IPS DF 4.7 (cell line): ENCODE results near the gene CARMIL1.

Experiments
- DNase-seq: peaks from one replicate; pipeline ENCODE4 v3.0.0-alpha.2; 2013; ENCODE audit warnings: low spot score; ENCODE audit errors: extremely low read depth

The CARMIL1 gene

DNA sequence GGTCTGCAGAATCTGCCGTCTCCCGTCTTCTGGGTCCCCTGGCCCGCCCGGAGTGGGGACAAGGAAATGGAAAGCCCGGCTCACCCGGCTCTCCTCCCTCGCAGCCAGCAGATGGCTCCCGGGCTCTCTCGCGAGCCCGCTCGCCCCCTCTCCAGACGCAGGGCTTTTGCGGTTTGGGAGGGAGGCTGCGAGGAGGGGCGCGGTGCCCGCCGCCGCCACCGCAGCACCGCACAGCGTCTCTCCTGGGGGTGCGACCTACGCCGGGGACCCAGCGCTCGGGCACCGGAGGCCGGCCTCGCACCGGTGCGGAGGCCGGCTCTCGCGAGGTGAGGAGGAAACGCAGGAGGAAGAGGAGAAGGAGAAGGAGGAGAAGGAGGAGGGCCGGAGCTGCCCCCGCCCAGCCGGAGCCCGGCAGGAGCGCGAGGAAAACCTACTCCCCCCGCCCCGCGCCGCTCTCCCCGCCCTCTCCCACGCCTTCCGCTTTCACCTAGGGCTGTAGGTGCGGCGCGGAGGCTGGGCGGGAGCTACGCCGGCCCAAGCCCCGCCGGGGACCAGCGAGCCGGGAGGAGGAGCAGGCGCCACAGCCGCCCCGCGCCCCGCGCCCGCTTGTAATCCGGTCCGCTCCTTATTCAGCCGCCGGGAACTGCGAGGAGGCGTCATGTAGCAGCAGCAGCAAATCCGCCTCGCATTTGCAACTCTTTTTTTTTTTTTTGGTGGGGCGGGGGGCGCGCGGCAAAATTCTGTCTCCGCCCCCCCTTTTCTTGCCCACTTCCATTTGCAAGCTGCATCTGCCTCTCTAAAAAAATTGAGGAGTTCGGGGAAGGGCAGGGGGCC, at the start of gene CARMIL1:
CARMIL1 (plus strand) TSS at position 461 of the 834 bp plus-strand sequence. CDS start 422 bp downstream, outside the sequence.
- DNase-seq: no peak

DNA sequence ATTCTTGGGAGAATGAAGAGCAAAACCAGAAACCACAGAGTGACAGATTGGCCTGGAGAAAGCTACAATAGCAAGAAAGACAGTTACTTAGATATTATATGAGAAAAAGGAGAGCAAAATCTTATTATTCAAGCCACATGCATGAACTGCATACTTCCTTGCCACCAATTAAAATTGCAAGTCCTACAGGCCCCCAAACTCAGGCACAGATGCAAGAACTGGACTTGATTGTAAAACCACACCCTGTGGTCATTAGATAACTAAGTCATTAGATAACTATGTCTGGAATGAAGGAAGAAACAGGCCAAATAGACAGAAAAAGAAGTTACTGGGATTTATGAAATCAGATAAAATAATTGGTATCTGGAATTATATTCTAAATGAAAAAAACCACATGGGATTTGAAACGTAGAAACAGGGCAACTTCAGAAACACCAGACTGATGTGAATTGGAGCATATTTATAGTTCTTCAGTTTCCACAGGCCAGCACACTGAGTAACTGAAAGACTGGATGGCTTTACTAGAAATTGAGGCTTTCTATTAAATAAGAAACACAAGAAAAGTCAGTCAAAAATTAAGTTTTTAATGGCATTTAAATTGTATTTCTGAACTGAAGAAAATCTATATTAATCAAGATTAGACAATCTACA, 49.4 kb upstream of the CARMIL1 start:
- DNase-seq: no peak

DNA sequence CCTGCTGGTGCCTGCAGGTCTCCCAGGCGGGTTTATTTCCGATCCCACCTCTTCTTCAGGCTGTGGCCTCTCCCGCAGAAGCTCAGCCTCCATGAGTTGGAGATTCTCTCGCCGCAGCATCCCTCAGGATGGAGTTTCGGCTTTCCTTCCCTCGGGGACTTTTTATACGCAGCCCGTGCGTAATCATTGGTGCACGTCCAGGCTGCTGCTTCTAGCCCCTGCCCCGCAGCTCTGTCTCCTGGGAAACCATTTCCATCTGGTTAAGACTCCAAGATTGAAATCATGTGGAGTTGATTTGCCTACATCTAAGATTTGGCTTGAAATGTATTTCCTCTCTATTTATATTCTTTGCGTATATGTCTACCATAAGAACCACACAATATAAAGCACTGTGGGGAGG, 46.7 kb upstream of the CARMIL1 start:
- DNase-seq: no peak

DNA sequence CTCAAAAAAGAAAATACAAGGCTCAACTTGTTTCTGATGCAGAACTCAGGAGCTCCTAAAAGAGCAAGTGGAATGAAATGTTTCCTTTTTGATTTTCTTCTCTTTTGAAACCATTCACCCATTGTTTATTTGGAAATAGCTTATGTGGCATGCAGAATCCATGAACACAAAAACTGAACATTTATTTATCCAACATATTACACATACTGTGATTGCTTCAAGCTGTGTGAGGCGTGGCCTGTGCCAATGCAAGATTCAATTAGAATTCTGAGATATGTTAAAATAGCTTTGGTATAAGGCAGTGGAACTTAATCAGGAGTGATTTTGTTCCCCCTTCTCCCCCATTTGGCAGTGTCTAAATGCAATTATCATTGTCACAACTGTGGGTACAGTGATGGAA, 45.9 kb upstream of the CARMIL1 start:
- no peak for DNase-seq

DNA sequence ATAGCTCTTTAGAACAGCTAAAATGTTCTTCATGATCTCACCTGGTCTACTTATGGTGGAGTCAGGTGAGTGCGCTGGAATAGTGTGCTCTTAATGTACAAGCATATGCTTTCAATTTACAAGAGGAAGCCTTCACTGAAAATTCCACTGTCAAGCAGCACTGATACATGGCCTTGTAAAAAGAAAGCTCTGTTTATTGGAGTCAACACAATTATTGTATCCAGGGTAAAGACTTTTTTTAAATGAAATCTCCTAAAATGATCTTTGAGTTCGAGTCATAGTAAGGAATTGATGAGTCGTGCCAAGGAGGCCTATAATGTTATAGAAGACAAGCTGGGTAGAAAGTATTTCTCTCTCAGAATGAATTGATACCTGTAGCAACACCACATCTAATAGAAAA, 41.6 kb upstream of the CARMIL1 start:
- DNase-seq: no peak

DNA sequence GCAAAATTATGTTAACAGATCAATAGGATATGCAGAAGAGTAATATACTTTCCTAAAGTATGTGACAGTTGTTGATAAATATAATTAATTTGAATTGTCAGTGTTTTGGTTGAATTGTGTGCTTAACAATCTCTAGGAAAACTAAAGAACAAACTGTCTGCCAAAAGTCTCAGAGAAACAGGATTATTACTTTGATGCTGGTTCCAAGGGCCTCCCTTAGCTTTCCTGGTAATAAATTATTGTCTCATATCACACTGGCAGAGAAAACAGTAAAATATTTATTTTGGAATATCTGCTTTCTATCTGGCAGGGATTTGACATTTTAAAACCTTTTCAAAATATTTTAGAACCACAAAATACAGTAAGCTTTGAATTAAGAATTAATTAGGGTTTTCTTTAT, 40.1 kb upstream of the CARMIL1 start:
- DNase-seq: no peak

DNA sequence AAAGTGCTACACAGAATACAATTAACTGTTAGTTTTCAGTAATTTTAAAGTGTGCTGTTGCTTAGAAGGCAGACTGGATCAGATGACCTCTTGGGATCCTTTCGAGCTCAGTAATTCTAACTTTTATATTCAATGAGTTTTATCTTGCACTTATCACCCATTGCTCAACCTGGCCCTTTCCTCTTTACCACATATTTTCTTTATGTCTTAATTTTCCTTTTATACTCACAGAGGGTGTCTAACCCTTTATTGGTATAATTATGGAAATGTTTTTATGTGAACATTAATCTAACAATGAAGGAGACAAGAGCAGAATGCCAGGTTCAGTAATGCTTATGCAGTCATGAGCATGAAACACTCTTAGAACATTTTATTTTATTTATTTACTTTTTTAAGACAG, 39.7 kb upstream of the CARMIL1 start:
- no peak for DNase-seq

DNA sequence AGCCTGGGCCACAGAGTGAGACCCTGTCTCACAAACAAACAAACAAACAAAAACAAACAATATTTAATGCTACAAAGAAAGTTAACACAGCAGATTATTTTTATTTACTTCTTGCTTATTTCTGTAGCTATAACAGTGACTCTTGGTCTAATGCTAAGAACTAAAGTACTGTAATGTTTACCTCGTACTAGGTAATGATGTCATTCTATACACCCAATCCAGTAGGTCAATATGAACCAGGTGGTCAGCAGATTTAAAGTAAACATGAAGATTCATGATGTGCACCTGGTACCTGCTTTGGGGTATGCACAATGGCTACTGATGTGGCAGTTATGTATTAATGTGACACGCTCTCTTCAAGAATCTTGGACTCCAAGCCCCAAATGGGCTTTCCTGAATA, 36.6 kb upstream of the CARMIL1 start:
- DNase-seq: no peak

DNA sequence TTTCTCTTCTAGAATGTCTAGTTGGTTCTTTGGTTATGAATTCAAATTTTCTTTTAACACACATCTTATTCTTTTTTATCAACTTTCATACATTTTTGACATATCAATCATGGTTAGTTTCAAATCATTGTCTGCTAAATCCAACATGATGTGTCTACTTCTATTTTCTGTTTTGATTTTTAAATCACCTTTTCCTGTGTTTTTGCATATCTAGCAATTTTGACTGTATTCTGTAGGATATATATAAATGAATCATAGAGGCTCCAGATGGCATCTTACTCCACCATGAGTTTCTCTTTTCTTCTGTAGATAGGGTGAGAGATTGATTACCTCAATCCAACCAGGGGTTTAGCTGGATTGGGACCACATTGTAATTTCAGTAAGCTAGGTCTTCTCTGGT, 34.3 kb upstream of the CARMIL1 start:
- DNase-seq: no peak

DNA sequence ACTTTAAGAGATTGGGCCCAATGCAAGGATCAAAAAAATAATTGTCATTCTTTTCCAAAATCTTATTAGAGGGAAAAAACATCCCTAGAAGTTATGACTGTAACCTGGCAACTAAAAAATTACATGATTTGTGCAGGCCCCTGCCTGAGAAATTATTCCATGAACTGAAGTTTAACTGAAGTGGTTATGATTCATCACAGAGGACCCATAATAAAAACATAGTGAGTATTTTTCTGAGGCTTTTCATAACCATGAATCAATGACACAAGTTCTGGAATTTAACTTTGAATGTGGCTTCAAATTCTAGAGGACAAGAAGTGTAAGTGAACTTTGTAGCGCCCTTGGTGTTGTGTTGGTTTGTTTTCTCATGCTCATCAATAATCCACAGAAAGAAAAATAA, 31.1 kb upstream of the CARMIL1 start:
- DNase-seq: no peak

DNA sequence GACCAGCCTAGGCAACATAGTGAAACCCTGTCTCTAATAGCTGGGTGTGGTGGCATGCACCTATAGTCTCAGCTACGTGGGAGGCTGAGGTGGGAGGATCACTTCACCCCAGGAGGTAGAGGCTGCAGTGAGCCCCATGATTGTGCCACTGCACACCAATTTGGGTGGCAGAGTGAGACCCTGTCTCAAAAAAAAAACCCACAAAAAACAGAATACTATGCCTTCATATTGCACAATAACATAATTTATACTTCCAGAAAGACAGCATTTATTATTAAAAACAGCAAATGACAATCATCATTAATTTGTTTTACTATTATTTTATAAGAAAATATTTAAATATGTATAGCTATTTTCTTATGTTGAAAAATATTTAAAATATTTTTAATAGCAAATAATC, 30.0 kb upstream of the CARMIL1 start:
- no peak for DNase-seq

DNA sequence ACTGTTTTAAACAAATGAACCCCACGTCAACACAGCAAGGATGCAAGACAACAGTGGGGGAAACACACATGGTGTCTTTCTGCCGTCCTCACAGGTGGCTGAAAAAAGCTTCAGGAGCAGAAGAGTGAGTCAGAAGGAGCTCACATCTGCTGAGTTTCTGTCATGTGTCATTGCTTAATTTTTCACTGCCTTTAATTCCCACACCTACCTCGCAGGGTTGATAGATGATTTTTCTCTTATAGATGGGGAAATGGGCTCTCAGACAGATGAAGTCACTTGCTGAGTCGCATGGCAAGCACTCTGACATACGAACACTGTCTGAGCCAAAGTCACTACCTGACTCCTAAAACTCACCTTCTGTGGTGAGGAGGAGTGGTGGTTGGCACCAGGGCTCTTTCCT, 28.3 kb upstream of the CARMIL1 start:
- DNase-seq: no peak

DNA sequence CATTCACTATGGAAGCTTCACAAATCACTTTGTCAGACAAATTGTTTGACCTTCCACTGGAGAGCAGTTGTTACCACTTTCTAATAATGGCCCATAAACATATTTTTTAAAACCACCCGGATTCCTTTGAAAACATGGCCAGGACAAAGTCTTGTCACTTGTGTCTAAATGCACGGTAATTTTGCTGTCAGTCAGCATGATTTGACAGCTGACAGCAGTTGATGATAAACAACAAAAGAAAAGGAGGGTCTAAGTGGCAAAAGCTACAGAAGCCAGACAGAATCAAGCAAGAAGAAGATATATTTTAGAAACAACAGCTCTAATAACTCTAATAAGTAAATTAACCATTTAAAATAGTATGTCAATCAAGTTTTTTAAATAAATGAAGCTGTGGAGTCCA, 27.7 kb upstream of the CARMIL1 start:
- no peak for DNase-seq

DNA sequence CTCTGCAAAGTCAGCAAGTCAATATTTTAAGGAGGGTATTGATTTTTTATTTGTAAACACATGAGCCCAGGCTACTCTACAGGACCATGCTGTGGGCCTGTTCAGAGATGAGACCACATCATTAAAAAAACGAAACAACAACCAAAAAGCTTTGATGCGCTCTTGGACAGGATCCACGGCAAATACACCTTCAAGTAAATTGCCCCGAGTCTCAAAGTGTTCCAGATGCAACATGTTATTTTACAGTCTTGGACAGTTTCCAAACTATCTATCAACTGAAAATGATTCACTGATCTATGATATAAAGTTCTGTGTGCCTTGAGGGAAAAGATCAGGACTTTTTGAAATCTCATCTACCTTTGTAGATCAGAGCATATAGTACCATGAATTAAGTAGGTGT, 25.8 kb upstream of the CARMIL1 start:
- DNase-seq: no peak

DNA sequence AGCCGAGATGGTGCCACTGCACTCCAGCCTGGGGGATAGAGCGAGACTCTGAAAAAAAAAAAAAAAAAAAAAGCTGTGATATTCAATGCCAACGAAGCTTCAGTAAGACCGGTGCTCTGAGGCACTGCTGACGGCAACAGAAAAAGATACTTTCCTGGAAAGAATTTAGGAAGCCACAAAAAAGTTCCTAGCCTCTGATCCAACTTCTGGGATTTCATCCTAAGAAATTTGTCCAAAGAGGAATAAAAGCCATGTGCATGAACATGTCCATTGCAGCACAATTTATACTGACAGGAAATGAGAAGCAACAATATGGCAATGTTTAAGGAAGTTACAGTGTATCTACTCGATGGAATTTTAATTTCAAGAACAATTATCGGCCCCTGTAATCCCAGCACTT, 24.5 kb upstream of the CARMIL1 start:
- DNase-seq: no peak

DNA sequence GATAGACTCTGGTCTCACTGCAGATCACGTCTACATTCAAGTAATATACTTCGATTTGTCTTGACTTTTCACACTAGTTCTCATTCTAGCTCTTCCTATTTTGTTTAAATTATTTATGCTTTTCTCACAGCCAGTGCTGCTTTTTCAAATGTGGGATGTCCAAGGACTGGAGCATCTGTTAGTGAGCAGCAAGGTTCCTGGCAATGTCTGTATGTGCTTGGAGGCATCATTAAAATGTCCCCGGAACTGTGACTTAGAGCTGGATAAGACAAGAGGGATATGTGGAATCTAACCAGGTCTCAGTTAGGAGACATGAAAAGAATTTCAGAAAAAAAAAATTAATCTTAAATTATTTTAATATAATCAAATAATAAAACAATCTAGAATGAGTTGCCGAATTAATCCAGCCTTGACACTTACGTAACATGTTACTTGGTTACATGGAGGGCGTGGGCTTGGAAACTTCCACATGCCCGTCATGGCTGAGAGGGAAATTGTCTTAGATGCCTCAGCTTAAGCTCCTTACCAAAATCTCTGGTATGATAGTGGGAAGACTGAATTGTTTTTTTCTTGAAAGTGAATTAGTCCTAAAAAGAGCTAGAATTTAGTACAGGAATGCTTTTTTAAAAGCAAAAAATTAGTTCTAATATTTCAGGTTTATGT, 21.4 kb upstream of the CARMIL1 start:
- no peak for DNase-seq

DNA sequence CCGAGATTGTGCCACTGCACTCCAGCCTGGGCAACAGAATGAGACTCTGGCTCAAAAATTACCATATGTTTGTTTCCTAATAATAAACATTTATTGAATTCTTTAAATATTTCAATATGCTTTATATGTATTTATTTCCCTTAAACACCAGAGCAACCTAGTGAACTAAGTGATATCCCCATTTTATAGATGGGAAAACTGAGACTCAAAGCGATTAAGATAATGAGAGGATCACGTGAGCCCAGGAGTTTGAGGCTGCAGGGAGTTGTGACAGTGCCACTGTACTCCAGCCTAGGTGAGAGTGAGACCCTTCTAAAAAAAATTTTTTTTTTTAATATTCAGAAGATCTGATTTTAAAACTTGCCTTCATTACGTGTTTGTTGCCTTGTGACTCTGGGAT, 19.4 kb upstream of the CARMIL1 start:
- no peak for DNase-seq

DNA sequence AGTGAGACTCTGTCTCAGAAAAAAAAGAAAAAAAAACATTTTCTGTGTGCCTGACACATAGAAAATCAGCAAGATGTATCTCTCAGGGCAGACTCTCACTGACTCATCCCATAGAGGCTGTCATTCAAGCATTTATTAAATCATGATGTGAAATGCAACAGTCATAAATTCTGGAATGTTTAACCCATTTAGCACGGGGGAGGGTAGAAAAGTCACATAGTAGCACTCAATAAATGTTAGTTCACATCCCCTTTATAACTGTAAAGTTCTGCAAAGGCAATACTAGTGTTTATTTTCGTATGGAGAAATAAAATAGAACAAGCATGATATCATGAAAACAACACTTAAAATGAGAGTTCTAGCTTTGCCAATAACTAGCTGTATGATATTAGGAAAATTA, 15.5 kb upstream of the CARMIL1 start:
- no peak for DNase-seq

DNA sequence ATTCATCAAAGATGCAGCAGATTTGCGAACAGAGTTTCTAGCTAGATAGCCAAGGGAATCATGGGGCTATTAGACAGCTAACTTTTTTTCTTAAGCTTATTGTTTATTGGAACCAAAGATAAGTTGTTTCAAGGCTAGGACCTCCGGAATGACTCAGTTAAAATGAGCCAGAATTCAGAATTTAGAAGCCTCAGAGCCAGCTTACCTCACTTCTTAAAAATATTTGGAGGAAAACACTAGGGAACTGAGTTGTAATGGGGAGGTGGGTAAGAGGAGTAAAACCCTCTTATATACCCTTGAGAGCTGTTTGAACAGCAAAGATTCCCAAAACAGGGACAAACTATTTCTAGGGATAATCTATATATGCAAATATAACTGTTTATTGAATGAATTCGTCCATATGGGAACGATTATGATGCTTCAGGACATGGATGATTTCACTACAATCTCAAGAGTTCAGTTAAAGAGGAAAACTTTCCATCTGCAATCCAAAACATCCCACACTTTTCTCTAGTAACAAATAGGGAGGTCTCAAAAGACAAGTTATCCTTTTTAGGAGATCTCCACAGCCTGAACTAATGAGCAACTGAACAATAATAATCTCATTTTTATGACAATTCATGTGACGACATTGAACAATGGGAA, 12.6 kb upstream of the CARMIL1 start:
- DNase-seq: no peak

DNA sequence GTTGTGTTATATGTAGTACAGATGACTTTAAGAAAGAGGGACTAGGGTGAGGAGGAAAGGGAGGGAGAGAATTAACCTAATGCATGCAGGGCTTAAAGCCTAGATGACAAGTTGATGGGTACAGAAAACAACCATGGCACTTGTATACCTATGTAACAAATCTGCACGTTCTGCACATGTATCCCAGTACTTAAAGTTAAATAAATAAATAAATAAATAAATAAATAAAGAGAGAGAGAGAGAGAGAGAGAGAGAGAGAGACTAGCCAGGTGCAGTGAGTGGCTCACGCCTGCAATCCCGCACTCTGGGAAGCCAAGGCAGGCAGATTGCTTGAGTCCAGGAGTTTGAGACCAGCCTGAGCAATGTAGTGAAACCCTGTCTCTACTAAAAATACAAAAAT, 11.5 kb upstream of the CARMIL1 start:
- no peak for DNase-seq

DNA sequence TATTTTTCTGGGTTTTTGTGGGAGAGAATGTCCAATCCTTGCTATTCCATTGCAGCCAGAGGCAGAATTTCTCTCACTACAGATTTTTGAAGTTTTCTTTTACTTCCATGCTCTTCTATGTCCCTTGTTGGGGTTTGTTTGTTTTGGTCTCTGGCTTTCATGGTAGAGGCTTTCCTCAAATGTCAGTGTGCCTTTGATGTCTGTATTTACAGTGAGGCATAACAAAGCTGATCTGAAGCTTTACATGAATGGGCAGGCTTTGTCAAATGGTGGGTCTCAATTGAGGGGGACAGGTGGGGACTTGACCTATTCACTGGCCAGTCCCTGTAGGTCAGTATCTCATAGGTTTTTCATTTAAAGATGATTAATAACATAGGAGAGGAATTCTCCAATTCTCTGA, 8.6 kb upstream of the CARMIL1 start:
- DNase-seq: no peak

DNA sequence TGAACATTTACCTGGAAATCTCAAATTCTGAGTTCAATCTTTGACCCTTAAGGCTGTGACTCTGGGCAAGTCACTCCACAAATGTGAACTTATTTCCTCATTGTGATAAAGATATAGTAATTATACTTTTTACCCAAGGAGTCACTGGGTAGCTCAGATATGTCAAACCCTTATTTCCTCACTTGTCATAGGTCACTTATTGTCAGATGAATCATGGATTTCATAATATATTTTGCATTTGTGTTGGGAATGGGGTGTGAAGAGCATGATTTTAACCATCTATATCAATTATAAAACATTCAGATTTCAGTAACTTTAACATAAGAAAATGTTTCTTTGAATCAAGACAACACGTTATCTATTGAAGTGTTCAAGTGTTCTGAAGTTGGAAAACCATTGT, 3.7 kb upstream of the CARMIL1 start:
- no peak for DNase-seq
